HG03095 (cell line): ENCODE data around the gene NHERF2.
"Not testable (repeated sequence)": the region's sequence is repeated elsewhere in the genome, so short reads cannot be mapped to it uniquely, and the experiment has no call there.

ENCODE experiments used
- ATAC-seq: cut with Tn5 transposase; IDR thresholded peaks from one replicate; pipeline ENCODE4 v1.9.1; 2021; ENCODE audit warnings: moderate library complexity; ENCODE audit not compliant: unreplicated experiment

Gene NHERF2

GRCh38 chr16:2005646-2006045 is 21.1 kb upstream of the NHERF2 start:
- no peak for ATAC-seq

DNA sequence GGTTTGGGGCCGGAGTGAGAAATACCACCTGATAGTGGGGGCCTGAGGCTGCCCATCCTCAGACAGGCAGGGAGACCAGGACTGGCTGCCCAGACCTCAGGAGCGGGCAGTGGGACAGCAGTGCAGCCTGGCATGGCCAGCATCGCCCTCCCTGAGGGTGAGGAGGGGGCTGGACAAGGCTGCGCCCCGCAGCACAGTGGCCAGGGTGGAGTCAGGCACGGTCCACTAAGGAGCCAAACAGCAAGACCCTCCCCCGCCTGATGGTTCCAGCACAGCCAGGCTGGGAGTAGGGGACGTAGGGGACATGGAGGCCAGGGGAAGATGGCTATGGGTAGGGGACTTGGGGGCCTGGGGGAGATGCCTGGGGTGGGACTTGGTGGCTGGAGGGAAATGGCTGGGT is 20.4 kb upstream of the NHERF2 start:
- ATAC-seq = no peak

- ATAC-seq = no peak
These were observed 19.4 kb upstream of the NHERF2 start for GRCh38 chr16:2007081-2007836.

- no peak for ATAC-seq
These were observed 18.6 kb upstream of the NHERF2 start for GRCh38 chr16:2008009-2008526.

GRCh38 chr16:2008631-2009163 is 18.0 kb upstream of the NHERF2 start:
- ATAC-seq = no peak

- ATAC-seq = peak; percentile 29
These were observed 17.5 kb upstream of the NHERF2 start for GRCh38 chr16:2009164-2009711.

DNA sequence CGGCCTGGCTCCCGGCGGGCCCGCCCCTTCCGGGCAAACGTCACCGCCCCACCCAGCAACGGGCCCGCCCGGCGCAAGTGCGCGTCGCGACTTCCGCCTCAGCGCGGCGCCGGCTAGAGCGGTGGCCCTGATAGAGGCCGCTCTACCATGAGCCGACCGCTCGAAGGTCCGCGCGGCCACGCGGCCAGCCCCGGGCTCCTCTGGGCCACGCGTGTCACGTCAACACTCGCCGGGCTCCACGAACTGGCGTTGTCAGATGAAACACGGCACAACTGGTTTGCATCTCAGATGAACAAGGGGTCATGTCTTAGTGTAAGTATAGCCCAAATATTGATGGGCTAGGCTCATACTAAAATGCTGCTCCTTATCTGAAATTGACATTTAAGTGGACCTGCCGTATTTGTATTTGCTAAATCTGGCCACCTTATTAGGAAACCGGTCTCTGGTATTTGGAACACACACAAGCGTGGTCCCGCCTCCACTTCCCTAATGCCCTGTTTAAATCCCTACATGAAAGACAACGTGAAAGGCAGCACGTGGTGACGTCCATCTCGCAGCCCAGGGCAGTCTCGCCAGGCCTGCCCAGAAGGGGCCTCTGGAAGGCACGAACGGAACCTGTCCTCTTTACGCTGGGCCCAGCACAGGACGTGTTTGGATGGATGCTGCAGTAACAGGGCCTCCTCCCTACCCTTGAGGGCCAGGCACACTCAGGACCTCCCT is 16.8 kb upstream of the NHERF2 start, which contains the start of gene ZNF598:
ZNF598 (minus strand) TSS at position 31 of the 720 bp plus-strand sequence.
- peak; percentile 72 for ATAC-seq

GRCh38 chr16:2011726-2012125 is 15.0 kb upstream of the NHERF2 start:
- ATAC-seq = not testable (repeated sequence)

DNA sequence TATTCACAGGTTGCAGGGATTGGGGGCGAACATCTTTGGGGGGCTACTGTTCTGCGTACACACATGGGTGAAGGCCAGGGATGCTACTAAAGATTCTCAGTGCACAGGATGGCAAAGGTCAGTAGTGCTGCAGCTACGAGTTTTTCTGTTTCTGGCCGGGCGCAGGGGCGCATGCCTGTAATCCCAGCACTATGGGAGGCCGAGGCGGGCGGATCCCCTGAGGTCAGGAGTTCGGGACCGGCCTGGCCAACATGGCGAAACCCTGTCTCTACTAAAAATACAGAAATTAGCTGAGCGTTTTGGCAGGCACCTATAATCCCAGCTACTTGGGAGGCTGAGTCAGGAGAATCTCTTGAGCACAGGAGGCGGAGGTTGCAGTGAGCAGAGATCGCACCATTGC is 13.2 kb upstream of the NHERF2 start:
- no peak for ATAC-seq

GRCh38 chr16:2015117-2015946 is 11.4 kb upstream of the NHERF2 start:
- no peak for ATAC-seq

DNA sequence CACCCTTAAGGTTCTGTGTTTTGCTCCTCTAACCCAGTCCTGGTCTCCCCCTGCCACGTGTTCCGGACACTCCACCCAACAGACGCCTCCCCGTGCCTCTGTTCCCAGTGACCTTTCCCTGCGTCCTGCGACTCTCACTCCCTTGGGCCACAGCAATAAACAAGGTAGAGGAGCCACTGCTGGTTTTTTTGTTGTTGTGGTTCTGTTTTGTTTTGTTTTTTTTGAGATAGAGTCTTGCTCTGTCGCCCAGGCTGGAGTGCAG is 10.8 kb upstream of the NHERF2 start:
- no peak for ATAC-seq

DNA sequence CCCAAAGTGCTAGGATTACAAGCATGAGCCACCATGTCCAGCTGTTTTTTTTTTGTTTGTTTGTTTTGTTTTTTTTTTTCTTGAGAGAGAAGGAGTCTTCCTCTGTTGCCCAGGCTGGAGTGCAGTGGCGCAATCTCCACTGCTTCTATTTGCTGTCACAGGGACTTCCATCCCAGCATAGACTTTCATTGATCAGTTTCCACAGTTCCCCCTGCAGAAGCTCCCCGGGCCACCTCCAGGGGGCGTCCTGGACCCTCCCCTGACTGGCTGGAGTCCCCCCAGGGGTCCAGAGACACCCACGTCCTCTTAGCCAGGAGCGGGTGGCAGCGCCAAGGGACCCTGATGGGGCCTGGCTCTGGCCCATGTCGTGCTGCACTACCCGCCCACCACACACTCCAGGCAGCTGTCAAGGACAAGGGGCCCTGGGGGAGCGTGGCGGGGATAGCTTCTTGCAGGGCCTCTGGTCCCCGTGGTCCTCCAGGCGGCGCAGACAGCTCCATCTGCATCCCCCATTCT is 10.2 kb upstream of the NHERF2 start:
- no peak for ATAC-seq

DNA sequence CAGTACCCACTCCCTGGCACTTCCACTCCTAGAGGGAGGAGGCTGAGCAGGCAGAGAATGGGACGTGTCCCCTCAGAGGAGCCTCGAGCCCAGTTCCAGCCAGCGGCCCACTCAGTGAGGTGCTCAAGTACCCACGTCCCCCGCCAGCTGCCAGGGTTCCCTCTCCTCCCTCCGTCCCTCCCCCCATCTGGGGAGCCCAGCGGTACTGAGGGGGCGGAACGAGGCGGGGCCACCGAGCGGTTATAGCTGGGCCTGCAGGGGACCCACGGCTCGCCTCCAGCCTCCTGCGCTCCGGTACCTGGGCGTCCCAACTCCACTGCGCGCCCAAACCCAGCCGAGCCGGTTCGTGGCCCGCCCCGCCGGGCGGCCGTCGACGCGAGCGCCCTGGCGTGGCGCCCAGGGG is 7.2 kb upstream of the NHERF2 start, which contains the start of gene NPW:
NPW (plus strand) TSS at position 268 of the 403 bp plus-strand sequence.
- no peak for ATAC-seq

DNA sequence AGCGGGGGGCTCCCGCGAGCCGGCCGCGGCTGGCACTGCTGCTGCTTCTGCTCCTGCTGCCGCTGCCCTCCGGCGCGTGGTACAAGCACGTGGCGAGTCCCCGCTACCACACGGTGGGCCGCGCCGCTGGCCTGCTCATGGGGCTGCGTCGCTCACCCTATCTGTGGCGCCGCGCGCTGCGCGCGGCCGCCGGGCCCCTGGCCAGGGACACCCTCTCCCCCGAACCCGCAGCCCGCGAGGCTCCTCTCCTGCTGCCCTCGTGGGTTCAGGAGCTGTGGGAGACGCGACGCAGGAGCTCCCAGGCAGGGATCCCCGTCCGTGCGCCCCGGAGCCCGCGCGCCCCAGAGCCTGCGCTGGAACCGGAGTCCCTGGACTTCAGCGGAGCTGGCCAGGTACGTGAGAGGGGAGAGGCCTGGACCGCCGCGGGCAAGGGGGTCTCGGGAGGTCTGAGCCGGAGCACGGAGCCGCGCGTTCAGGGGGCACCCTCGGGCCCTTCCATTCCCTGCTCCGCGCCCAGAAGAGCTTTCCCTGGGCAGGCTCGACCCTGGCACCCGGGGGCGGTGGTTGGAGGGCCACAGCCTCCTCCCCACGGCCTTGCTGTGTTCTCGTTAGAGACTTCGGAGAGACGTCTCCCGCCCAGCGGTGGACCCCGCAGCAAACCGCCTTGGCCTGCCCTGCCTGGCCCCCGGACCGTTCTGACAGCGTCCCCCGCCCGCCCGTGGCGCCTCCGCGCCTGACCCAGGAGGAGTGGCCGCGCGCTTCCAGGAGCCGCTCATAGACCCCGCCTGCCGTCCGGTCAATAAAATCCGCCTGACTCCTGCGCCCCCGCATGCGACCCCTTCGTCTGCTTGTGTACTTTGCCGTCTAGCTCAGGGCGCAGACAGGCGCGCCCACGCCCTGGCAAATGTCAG is 6.5 kb upstream of the NHERF2 start:
- ATAC-seq = no peak

GRCh38 chr16:2022723-2023091 is 4.0 kb upstream of the NHERF2 start:
- no peak for ATAC-seq

GRCh38 chr16:2023092-2024031 is 3.3 kb upstream of the NHERF2 start:
- no peak for ATAC-seq

DNA sequence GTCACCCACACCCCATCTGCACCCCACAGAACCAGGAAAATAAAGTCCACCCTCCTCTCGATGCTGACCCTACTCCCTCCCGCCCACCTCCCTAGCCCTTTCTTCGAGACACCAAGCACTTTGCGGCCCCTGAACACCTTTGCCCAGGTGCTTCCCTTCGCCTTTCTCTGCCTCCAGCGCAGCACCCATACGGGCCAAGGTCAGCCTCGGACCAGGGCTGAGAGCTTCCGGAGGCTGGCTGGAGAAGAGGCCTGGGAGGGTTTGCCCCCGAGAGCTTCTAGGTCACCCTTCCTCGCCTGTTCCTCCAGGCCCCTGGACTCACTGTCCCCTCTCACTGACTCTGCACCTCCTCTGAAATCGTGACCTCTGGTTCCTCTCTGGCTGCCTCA is 2.7 kb upstream of the NHERF2 start:
- no peak for ATAC-seq

GRCh38 chr16:2025251-2025650 is 1.5 kb upstream of the NHERF2 start:
- ATAC-seq = no peak
